Measurements from ENCODE around the gene RHOBTB1.

- no peak for TF ChIP-seq CTCF (conservative IDR thresholded peaks at IDR 0.05 in 1 of 2, IDR thresholded peaks at IDR 0.05 in 1 of 2; ENCODE audit: low read depth in 1 of 2, low read length in 2 of 2)
- TF ChIP-seq EZH2 (IDR thresholded peaks at IDR 0.05; ENCODE audit: low read length, missing control alignments), result no peak
Observed at GRCh38 chr10:60822809-60823208, 121.2 kb downstream of the RHOBTB1 start.
